HepG2 (cell line): ENCODE data around the gene MST1R. TPM values are rescaled to one million over a fixed set of nuclear protein-coding genes. Genes with fewer than 3 reads are reported as not detected.

Experiments used
- ATAC-seq: fragments of 200-7000 bp; cut with Tn5 transposase; 3 replicates; pipeline ENCODE4 v1.9.1; 2020; ENCODE audit warnings: mild to moderate bottlenecking, moderate library complexity
- BruUV-seq: library from RNA; stranded (reverse); fragments of 400-500 nt; replicated peaks from 2 replicates; lab custom pipeline; 2021; lab: Mats Ljungman, UMichigan
- CTCF ChIA-PET: fragments of 300-600 bp; formaldehyde crosslinking; extraction: SDS; loops from one replicate; lab custom pipeline; 2021; ENCODE audit warnings: low total read pairs, inconsistent platforms, low intra/inter-chr PET ratio; lab: Yijun Ruan, JAX
- POLR2A ChIA-PET: fragments of 350-600 bp; sonication (Branson Sonifier 250); formaldehyde crosslinking; loops from one replicate; lab custom pipeline; 2020; ENCODE audit warnings: antibody characterized with exemption, inconsistent platforms; lab: Yijun Ruan, JAX
- DNase-seq: peaks from one replicate; pipeline ENCODE4 v3.0.0-alpha.2; 2015; ENCODE audit warnings: low spot score
- FAIRE-seq: peaks from 3 replicates; lab custom pipeline; 2011; peaks lifted over from hg19 to GRCh38; lab: Jason Lieb, UNC
- H2AFZ ChIP-seq: one replicate; pipeline ENCODE4 v1.6.1; 2011; ENCODE audit warnings: low read length, inconsistent platforms
- H3K27ac ChIP-seq: fragments of 300-600 bp; 3 replicates; pipeline ENCODE4 v1.8.0; 2011; ENCODE audit warnings: mixed run types, mild to moderate bottlenecking, mixed read lengths, low read length, inconsistent platforms; ENCODE audit not compliant: insufficient read depth; ENCODE audit errors: extremely low read length
- H3K27me3 ChIP-seq, 2 experiments: fragments of 200-600 bp in 1 of 2; 2 replicates in 1 of 2; 3 replicates in 1 of 2; pipeline versions ENCODE4 v1.6.0 to v1.8.0; 2011; ENCODE audit warnings: low read length in 2 of 2, mild to moderate bottlenecking in 2 of 2, moderate library complexity in 2 of 2, inconsistent platforms in 1 of 2; ENCODE audit not compliant: insufficient read depth in 2 of 2, control insufficient read depth in 1 of 2
- H3K36me3 ChIP-seq, 2 experiments: fragments of 200-600 bp in 1 of 2; replicated peaks in 1 of 2; 2 replicates in 1 of 2; 3 replicates in 1 of 2; pipeline versions ENCODE4 v1.5.1 to v1.8.0; 2011; ENCODE audit warnings: low read length in 2 of 2, inconsistent platforms in 1 of 2; ENCODE audit not compliant: insufficient read depth in 2 of 2, control insufficient read depth in 1 of 2
- H3K4me1 ChIP-seq: 2 replicates; pipeline ENCODE4 v1.5.1; 2012; ENCODE audit warnings: low read length, inconsistent platforms; ENCODE audit not compliant: insufficient read depth
- H3K4me2 ChIP-seq: 2 replicates; pipeline ENCODE4 v1.6.0; 2011; ENCODE audit warnings: low read depth, low read length, inconsistent platforms
- H3K4me3 ChIP-seq, 3 experiments: fragments of 200-600 bp in 1 of 3; sonication (generic), shearing (Covaris generic) in 1 of 3; replicated peaks in 1 of 3; 2 replicates each; pipeline ENCODE4 v1.5.1; 2011 to 2016; ENCODE audit warnings: low read length in 3 of 3, inconsistent platforms in 2 of 3, low read depth in 2 of 3, mild to moderate bottlenecking in 2 of 3, control low read depth in 1 of 3, mixed read lengths in 1 of 3; ENCODE audit not compliant: insufficient read depth in 1 of 3
- H3K79me2 ChIP-seq: one replicate; pipeline ENCODE4 v1.6.1; 2011; ENCODE audit warnings: low read length, inconsistent platforms; ENCODE audit not compliant: insufficient read depth
- H3K9ac ChIP-seq: 2 replicates; pipeline ENCODE4 v1.6.0; 2011; ENCODE audit warnings: mild to moderate bottlenecking, low read depth, low read length, inconsistent platforms; ENCODE audit not compliant: insufficient read depth
- H3K9me3 ChIP-seq: 2 replicates; pipeline ENCODE4 v1.5.1; 2012; ENCODE audit warnings: mild to moderate bottlenecking, low read length
- H4K20me1 ChIP-seq: 2 replicates; pipeline ENCODE4 v1.6.0; 2011; ENCODE audit warnings: inconsistent platforms, mild to moderate bottlenecking, low read length, moderate library complexity; ENCODE audit not compliant: insufficient read depth
- NFE2L2 ChIP-seq: fragments of 150-350 bp; IDR thresholded peaks from 2 replicates; pipeline ENCODE4 v1.6.1; 2014; ENCODE audit warnings: low read length
- ZNF557 ChIP-seq: sonication (generic); formaldehyde crosslinking; IDR thresholded peaks from 2 replicates; pipeline ENCODE4 v1.4.0; 2020; ENCODE audit warnings: missing genetic modification reagents
- WGBS: methylation state at CpG from one replicate; pipeline ENCODE4 v1.1.6; 2017; ENCODE audit warnings: low lambda C conversion rate; 5-methylcytosine and 5-hydroxymethylcytosine counted together
- in situ Hi-C: cut with HindIII; loops from 2 replicates; pipeline ENCODE4 v1.10.0; 2017; ENCODE audit warnings: low pct_unique_long_range_greater_than_20kb; ENCODE audit not compliant: extremely low pct_ligation_motif_present
- intact Hi-C: fragments of 100-400 bp; cut with micrococcal nuclease; formaldehyde crosslinking; loops from one replicate; pipeline ENCODE4 v1.10.0; 2022; ENCODE audit not compliant: unreplicated experiment
- polyA plus RNA-seq, 8 experiments: library from polyadenylated mRNA; depleted of rRNA in 3 of 8; stranded (reverse) in 7 of 8; unstranded in 1 of 8; fragments of >200 nt; fragmentation: Illumina TruSeq in 4 of 8; extraction: Trizol in 4 of 8; gene quantifications; 2 replicates each; pipeline versions ENCODE4 v1.2.1 to v1.2.3, GENCODE V29; 2011 to 2016; ENCODE audit warnings: low read depth in 4 of 8, missing spikeins in 1 of 8, mixed read lengths in 1 of 8; ENCODE audit not compliant: insufficient read depth in 1 of 8
- total RNA-seq, 5 experiments: library from RNA; depleted of rRNA; stranded (reverse); fragments of >200 nt; fragmentation: Illumina TruSeq; extraction: Trizol; gene quantifications; 2 replicates each; pipeline ENCODE4 v1.2.3, GENCODE V29; 2016; ENCODE audit warnings: low read depth in 1 of 5
- TF ChIP-seq, protein P1 (sequence below): fragments of 450-650 bp; IDR thresholded peaks from 2 replicates; pipeline ENCODE4 v1.6.1; 2016
- TF ChIP-seq, protein P2 (sequence below): sonication (generic); formaldehyde crosslinking; conservative IDR thresholded peaks from 2 replicates; pipeline ENCODE4 v1.4.0; 2020; ENCODE audit warnings: missing genetic modification reagents
- TF ChIP-seq, protein P3 (sequence below): sonication (generic); formaldehyde crosslinking; IDR thresholded peaks from 2 replicates; pipeline ENCODE4 v1.5.0; 2020; ENCODE audit warnings: mild to moderate bottlenecking, missing genetic modification reagents, borderline replicate concordance

Gene MST1R
- total and polyA plus RNA-seq, 2 of the 13 experiments (the other 11 are each of a cell fraction or from before 2014, with no cell fraction given) = 0.11 to 0.77 TPM

DNA sequence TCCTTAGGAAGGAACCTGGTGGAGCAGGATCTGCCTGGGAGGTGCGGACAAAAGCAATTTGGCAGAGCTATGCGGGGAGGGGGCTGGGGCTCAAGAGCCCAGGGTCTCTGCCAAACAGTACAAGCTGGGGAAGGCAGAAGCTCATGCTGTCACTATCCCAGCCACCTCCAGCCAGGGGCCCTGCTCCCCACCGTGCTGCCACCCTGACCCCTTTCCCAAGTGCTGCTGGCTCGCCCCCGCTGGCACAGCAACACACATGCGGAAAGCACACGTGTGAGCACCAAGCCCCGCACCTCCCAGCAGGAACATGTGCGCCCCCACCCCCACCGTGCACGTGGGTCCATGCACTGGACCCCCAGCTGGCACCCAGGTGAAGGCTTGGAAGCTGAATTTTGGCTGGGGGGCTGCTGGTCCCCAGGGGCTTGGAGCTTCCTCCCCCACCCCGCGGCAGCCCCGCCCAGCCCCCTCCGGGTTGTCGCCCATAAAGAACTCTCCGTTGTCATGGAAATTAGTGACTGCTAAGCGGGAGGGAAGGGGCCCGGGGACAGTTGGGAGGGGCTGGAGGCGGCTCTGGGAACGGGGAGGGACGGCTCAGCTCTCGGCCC is 34.7 kb downstream of the MST1R start:
- CTCF ChIA-PET = no interaction called here

More for the DNA sequence above, 34.7 kb downstream of the MST1R start:
- no peaks in the 10 kb centered on the region for H3K9me3 ChIP-seq
- no TSS peak for BruUV-seq
- no peak overlapping the region for H3K27ac ChIP-seq
- H3K4me3 ChIP-seq = peak overlapping the region; percentile 25 to 58 (median 42); a peak in 4 of 6 replicates
- H3K27me3 ChIP-seq = peaks cover 3 to 64% of the 10 kb centered on the region in 2 experiments; a peak in 4 of 5 replicates
- no peak for ATAC-seq
- no peak for FAIRE-seq
- 25% methylated on average over 8 of the region's 23 CpGs for WGBS
- in situ Hi-C loops = no loop called here
- no peaks in the 10 kb centered on the region for H3K36me3 ChIP-seq
- peak overlapping the region; percentile 66 for H3K4me2 ChIP-seq
- H3K9ac ChIP-seq = no peak overlapping the region
- peaks cover 28% of the 10 kb centered on the region for H3K4me1 ChIP-seq
- H4K20me1 ChIP-seq = no peaks in the 10 kb centered on the region
- intact Hi-C loops = no loop called here
- TF ChIP-seq, protein P1, sequence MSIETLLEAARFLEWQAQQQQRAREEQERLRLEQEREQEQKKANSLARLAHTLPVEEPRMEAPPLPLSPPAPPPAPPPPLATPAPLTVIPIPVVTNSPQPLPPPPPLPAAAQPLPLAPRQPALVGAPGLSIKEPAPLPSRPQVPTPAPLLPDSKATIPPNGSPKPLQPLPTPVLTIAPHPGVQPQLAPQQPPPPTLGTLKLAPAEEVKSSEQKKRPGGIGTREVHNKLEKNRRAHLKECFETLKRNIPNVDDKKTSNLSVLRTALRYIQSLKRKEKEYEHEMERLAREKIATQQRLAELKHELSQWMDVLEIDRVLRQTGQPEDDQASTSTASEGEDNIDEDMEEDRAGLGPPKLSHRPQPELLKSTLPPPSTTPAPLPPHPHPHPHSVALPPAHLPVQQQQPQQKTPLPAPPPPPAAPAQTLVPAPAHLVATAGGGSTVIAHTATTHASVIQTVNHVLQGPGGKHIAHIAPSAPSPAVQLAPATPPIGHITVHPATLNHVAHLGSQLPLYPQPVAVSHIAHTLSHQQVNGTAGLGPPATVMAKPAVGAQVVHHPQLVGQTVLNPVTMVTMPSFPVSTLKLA = peak; percentile 83
- TF ChIP-seq ZNF557 (CRISPR knock-in tag) (no peak), NFE2L2 (no peak)
- TF ChIP-seq, protein P2, sequence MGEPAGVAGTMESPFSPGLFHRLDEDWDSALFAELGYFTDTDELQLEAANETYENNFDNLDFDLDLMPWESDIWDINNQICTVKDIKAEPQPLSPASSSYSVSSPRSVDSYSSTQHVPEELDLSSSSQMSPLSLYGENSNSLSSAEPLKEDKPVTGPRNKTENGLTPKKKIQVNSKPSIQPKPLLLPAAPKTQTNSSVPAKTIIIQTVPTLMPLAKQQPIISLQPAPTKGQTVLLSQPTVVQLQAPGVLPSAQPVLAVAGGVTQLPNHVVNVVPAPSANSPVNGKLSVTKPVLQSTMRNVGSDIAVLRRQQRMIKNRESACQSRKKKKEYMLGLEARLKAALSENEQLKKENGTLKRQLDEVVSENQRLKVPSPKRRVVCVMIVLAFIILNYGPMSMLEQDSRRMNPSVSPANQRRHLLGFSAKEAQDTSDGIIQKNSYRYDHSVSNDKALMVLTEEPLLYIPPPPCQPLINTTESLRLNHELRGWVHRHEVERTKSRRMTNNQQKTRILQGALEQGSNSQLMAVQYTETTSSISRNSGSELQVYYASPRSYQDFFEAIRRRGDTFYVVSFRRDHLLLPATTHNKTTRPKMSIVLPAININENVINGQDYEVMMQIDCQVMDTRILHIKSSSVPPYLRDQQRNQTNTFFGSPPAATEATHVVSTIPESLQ (CRISPR knock-in tag) = no peak
- TF ChIP-seq, protein P3, sequence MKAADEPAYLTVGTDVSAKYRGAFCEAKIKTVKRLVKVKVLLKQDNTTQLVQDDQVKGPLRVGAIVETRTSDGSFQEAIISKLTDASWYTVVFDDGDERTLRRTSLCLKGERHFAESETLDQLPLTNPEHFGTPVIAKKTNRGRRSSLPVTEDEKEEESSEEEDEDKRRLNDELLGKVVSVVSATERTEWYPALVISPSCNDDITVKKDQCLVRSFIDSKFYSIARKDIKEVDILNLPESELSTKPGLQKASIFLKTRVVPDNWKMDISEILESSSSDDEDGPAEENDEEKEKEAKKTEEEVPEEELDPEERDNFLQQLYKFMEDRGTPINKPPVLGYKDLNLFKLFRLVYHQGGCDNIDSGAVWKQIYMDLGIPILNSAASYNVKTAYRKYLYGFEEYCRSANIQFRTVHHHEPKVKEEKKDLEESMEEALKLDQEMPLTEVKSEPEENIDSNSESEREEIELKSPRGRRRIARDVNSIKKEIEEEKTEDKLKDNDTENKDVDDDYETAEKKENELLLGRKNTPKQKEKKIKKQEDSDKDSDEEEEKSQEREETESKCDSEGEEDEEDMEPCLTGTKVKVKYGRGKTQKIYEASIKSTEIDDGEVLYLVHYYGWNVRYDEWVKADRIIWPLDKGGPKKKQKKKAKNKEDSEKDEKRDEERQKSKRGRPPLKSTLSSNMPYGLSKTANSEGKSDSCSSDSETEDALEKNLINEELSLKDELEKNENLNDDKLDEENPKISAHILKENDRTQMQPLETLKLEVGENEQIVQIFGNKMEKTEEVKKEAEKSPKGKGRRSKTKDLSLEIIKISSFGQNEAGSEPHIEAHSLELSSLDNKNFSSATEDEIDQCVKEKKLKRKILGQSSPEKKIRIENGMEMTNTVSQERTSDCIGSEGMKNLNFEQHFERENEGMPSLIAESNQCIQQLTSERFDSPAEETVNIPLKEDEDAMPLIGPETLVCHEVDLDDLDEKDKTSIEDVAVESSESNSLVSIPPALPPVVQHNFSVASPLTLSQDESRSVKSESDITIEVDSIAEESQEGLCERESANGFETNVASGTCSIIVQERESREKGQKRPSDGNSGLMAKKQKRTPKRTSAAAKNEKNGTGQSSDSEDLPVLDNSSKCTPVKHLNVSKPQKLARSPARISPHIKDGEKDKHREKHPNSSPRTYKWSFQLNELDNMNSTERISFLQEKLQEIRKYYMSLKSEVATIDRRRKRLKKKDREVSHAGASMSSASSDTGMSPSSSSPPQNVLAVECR (CRISPR knock-in tag) = no peak
- POLR2A ChIA-PET = no interaction called here
- DNase-seq = no peak
- H2AFZ ChIP-seq = no peak overlapping the region
- H3K79me2 ChIP-seq = no peaks in the 10 kb centered on the region
